Liver (tissue), 9 donors: ENCODE measurements around the gene LSR. TPM values are rescaled to one million over a fixed set of nuclear protein-coding genes. Genes with fewer than 3 reads are reported as not detected.

Experiments
- DNase-seq: peaks from one replicate; pipeline ENCODE4 v3.0.0-alpha.2; 2017; ENCODE audit warnings: low spot score
- H3K27ac ChIP-seq, 2 donors: one replicate each; pipeline ENCODE4 v1.7.0; 2013; ENCODE audit warnings: inconsistent platforms in 2 of 2, low read length in 2 of 2, control low read depth in 1 of 2, low read depth in 1 of 2, mild to moderate bottlenecking in 1 of 2
- H3K27me3 ChIP-seq, 4 donors: one replicate each; pipeline versions ENCODE4 v1.6.1 to v1.7.0; 2013; ENCODE audit warnings: low read length in 3 of 4, inconsistent platforms in 1 of 4, mild to moderate bottlenecking in 1 of 4, moderate library complexity in 1 of 4; ENCODE audit not compliant: control insufficient read depth in 4 of 4, insufficient read depth in 4 of 4
- H3K36me3 ChIP-seq, 4 donors: one replicate each; pipeline versions ENCODE4 v1.6.1 to v1.7.0; 2013; ENCODE audit warnings: low read length in 3 of 4, mild to moderate bottlenecking in 3 of 4, low read depth in 1 of 4, moderate library complexity in 1 of 4; ENCODE audit not compliant: control insufficient read depth in 4 of 4, insufficient read depth in 3 of 4
- H3K4me1 ChIP-seq, 4 donors: one replicate each; pipeline versions ENCODE4 v1.6.1 to v1.7.0; 2013; ENCODE audit warnings: low read length in 3 of 4, mild to moderate bottlenecking in 3 of 4, moderate library complexity in 1 of 4; ENCODE audit not compliant: control insufficient read depth in 4 of 4, insufficient read depth in 4 of 4
- H3K4me3 ChIP-seq, 3 donors: one replicate each; pipeline versions ENCODE4 v1.6.1 to v1.7.0; 2013; ENCODE audit warnings: low read length in 3 of 3, control low read depth in 1 of 3, low read depth in 1 of 3, mild to moderate bottlenecking in 1 of 3
- H3K9ac ChIP-seq, 2 donors: one replicate each; pipeline ENCODE4 v1.7.0; 2013; ENCODE audit warnings: low read length in 2 of 2, mild to moderate bottlenecking in 2 of 2, moderate library complexity in 2 of 2, control low read depth in 1 of 2, low read depth in 1 of 2
- H3K9me3 ChIP-seq, 4 donors: one replicate each; pipeline versions ENCODE4 v1.6.1 to v1.7.0; 2013; ENCODE audit warnings: low read length in 3 of 4; ENCODE audit not compliant: control insufficient read depth in 4 of 4
- CTCF ChIP-seq: fragments of 150-350 bp; IDR thresholded peaks from 2 replicates; pipeline ENCODE4 v1.5.1; 2017; ENCODE audit warnings: improper control_type of control experiment, low read depth, low read length; ENCODE audit not compliant: missing input control
- EGR1 ChIP-seq, 2 donors: IDR thresholded peaks; 2 replicates each; pipeline ENCODE4 v1.6.1; 2016 to 2018; ENCODE audit warnings: antibody characterized with exemption in 2 of 2, low read depth in 2 of 2
- FOXA1 ChIP-seq: IDR thresholded peaks from 2 replicates; pipeline ENCODE4 v1.6.1; 2016; ENCODE audit warnings: antibody characterized with exemption
- FOXA2 ChIP-seq: IDR thresholded peaks from 2 replicates; pipeline ENCODE4 v1.6.1; 2016; ENCODE audit warnings: antibody characterized with exemption
- GABPA ChIP-seq, 2 donors: IDR thresholded peaks in 1 of 2; conservative IDR thresholded peaks in 1 of 2; 2 replicates each; pipeline ENCODE4 v1.6.1; 2016; ENCODE audit warnings: antibody characterized with exemption in 2 of 2, mild to moderate bottlenecking in 1 of 2, moderate library complexity in 1 of 2
- HNF4A ChIP-seq, 2 donors: conservative IDR thresholded peaks; 2 replicates each; pipeline ENCODE4 v1.6.1; 2016; ENCODE audit warnings: antibody characterized with exemption in 2 of 2, mild to moderate bottlenecking in 2 of 2
- HNF4G ChIP-seq: IDR thresholded peaks from 2 replicates; pipeline ENCODE4 v1.6.1; 2016; ENCODE audit warnings: antibody characterized with exemption
- JUND ChIP-seq, 2 donors: IDR thresholded peaks; 2 replicates each; pipeline ENCODE4 v1.6.1; 2016; ENCODE audit warnings: antibody characterized with exemption in 2 of 2
- RAD21 ChIP-seq, 2 donors: IDR thresholded peaks; 2 replicates each; pipeline ENCODE4 v1.6.1; 2016; ENCODE audit warnings: antibody characterized with exemption in 2 of 2, mild to moderate bottlenecking in 2 of 2
- RXRA ChIP-seq, 2 donors: IDR thresholded peaks; 2 replicates each; pipeline ENCODE4 v1.6.1; 2017 to 2018; ENCODE audit warnings: antibody characterized with exemption in 2 of 2, mild to moderate bottlenecking in 1 of 2
- SP1 ChIP-seq: IDR thresholded peaks from 2 replicates; pipeline ENCODE4 v1.6.1; 2018; ENCODE audit warnings: antibody characterized with exemption, mild to moderate bottlenecking
- TAF1 ChIP-seq: conservative IDR thresholded peaks from 2 replicates; pipeline ENCODE4 v1.6.1; 2016; ENCODE audit warnings: antibody characterized with exemption, mild to moderate bottlenecking
- YY1 ChIP-seq: IDR thresholded peaks from 2 replicates; pipeline ENCODE4 v1.6.1; 2016; ENCODE audit warnings: antibody characterized with exemption, mild to moderate bottlenecking
- ZBTB33 ChIP-seq: IDR thresholded peaks from 2 replicates; pipeline ENCODE4 v1.6.1; 2016; ENCODE audit warnings: antibody characterized with exemption
- WGBS: extraction: QIAGEN DNeasy Blood & Tissue Kit; methylation state at CpG from one replicate; pipeline ENCODE4 v1.1.7; 2013; 5-methylcytosine and 5-hydroxymethylcytosine counted together
- polyA plus RNA-seq, 2 donors: library from polyadenylated mRNA; stranded (reverse) in 1 of 2; unstranded in 1 of 2; fragments of 200-250 nt in 1 of 2; fragments of >200 nt in 1 of 2; fragmentation: Nextera tagmentation in 1 of 2; extraction: Ambion mirVana in 1 of 2; gene quantifications; one replicate each; pipeline versions ENCODE4 v1.2.1 to v1.2.3, GENCODE V29; 2013 to 2015
- total RNA-seq, 2 donors: library from RNA; depleted of rRNA; stranded (reverse); fragments of >200 nt; gene quantifications; one replicate each; pipeline ENCODE4 v1.2.3, GENCODE V29; 2014
- TF ChIP-seq, protein P1 (sequence below): IDR thresholded peaks from 2 replicates; pipeline ENCODE4 v1.6.1; 2016; ENCODE audit warnings: antibody characterized with exemption
- TF ChIP-seq, protein P2 (sequence below): IDR thresholded peaks from 2 replicates; pipeline ENCODE4 v1.6.1; 2016; ENCODE audit warnings: antibody characterized with exemption
- donor health status: healthy.
- donor health status: healthy.
- donor health status: healthy.
- donor health status: healthy.
- donor health status: healthy.

Gene LSR
- total and polyA plus RNA-seq, 4 donors, result 33.7 to 150 (median 48.0) TPM

DNA sequence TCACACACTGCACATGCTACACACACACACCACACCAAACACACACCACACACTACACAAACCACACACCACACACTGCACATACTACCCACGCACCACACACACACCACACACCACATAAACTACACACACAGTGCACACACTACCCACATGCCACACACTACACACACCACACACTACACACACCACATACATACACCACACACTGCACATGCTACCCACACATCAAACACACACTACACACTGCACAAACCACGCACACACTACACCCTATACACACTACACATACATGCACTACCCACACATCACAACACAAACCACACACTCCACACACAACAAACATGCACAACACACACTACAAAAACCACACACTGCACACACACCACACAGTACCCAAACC is 49.1 kb downstream of the LSR start:
- Histone ChIP-seq H3K4me1 (no peaks in the 10 kb centered on the region), H3K27ac (no peak overlapping the region), H3K9ac (no peak overlapping the region), H3K36me3 (no peaks in the 10 kb centered on the region), H3K4me3 (no peak overlapping the region), H3K9me3 (no peaks in the 10 kb centered on the region), H3K27me3 (no peaks in the 10 kb centered on the region)
- TF ChIP-seq TAF1 (no peak), CTCF (no peak), HNF4A (conservative IDR thresholded peaks at IDR 0.05) (no peak), HNF4G (no peak), RXRA (IDR thresholded peaks at IDR 0.05) (no peak)
- TF ChIP-seq, protein P1, sequence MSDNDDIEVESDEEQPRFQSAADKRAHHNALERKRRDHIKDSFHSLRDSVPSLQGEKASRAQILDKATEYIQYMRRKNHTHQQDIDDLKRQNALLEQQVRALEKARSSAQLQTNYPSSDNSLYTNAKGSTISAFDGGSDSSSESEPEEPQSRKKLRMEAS, result no peak
- 98% methylated on average over 2 of the region's 2 CpGs for WGBS
- no peak for DNase-seq

- 96% methylated on average over 5 of the region's 5 CpGs for WGBS
- no peak overlapping the region for H3K4me3 ChIP-seq
- TF ChIP-seq HNF4G (no peak), ZBTB33 (no peak), EGR1 (IDR thresholded peaks at IDR 0.05; ENCODE audit: low read depth in 2 of 2) (no peak), YY1 (no peak), JUND (IDR thresholded peaks at IDR 0.05) (no peak), TAF1 (no peak), RXRA (IDR thresholded peaks at IDR 0.05) (no peak), FOXA1 (no peak), SP1 (no peak)
These were observed 49.8 kb downstream of the LSR start for GRCh38 chr19:35298561-35298972.

DNA sequence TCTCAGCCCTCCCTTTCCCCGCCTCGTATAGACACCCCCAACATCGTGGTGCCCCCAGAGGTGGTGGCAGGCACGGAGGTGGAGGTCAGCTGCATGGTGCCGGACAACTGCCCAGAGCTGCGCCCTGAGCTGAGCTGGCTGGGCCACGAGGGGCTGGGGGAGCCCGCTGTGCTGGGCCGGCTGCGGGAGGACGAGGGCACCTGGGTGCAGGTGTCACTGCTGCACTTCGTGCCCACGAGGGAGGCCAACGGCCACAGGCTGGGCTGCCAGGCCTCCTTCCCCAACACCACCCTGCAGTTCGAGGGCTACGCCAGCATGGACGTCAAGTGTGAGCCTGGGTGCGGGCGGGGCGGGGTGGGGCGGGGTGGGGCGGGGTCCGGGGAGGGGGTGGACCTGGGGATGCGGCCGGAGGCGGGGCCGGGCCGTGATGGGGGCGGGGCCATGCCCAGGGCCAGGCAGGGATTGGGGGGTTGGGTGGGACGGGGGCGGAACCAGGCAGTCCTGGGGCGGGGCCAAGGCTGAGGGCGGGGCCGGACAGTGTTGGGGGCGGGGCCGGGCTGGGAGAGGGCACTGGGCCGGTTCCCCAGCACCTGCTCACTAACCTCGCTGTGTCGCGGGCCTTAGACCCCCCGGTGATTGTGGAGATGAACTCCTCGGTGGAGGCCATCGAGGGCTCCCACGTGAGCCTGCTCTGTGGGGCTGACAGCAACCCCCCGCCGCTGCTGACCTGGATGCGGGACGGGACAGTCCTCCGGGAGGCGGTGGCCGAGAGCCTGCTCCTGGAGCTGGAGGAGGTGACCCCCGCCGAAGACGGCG is 50.9 kb downstream of the LSR start:
- H3K4me3 ChIP-seq, result no peak overlapping the region
- 62% methylated on average over 55 of the region's 55 CpGs for WGBS
- H3K27me3 ChIP-seq, result no peaks in the 10 kb centered on the region
- no peaks in the 10 kb centered on the region for H3K36me3 ChIP-seq
- no peak for DNase-seq
- H3K27ac ChIP-seq, result no peak overlapping the region
- H3K4me1 ChIP-seq, result no peaks in the 10 kb centered on the region
- no peaks in the 10 kb centered on the region for H3K9me3 ChIP-seq
- no peak overlapping the region for H3K9ac ChIP-seq
- TF ChIP-seq, protein P2, sequence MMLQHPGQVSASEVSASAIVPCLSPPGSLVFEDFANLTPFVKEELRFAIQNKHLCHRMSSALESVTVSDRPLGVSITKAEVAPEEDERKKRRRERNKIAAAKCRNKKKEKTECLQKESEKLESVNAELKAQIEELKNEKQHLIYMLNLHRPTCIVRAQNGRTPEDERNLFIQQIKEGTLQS, result no peak
- TF ChIP-seq, protein P1, result no peak
- no peak for TF ChIP-seq CTCF
- TF ChIP-seq GABPA (IDR thresholded peaks at IDR 0.05 in 1 of 2, conservative IDR thresholded peaks at IDR 0.05 in 1 of 2), result no peak
- TF ChIP-seq ZBTB33, result no peak
- no peak for TF ChIP-seq YY1
- no peak for TF ChIP-seq FOXA2
- TF ChIP-seq HNF4G, result no peak
- no peak for TF ChIP-seq JUND (IDR thresholded peaks at IDR 0.05)
- TF ChIP-seq EGR1 (IDR thresholded peaks at IDR 0.05; ENCODE audit: low read depth in 2 of 2), result no peak
- no peak for TF ChIP-seq SP1
- no peak for TF ChIP-seq RAD21 (IDR thresholded peaks at IDR 0.05)
- TF ChIP-seq TAF1, result no peak

More at GRCh38 chr19:35298561-35298972, 49.8 kb downstream of the LSR start:
- Histone ChIP-seq H3K27me3 (no peaks in the 10 kb centered on the region), H3K4me1 (no peaks in the 10 kb centered on the region), H3K27ac (no peak overlapping the region), H3K9ac (no peak overlapping the region), H3K36me3 (no peaks in the 10 kb centered on the region), H3K9me3 (no peaks in the 10 kb centered on the region)
- no peak for DNase-seq
